ENCODE measurements around the gene ACSM4. TPM values are rescaled to one million over a fixed set of nuclear protein-coding genes. Genes with fewer than 3 reads are reported as not detected.

ACSM4 gene
- not detected in 2 replicates for total RNA-seq

GRCh38 chr12:7303772-7304171 lies at the start of gene ACSM4:
ACSM4 (plus strand) TSS chr12:7304072; CDS start chr12:7304332, 260 bp downstream.

Other genes starting within 250 kb of the ACSM4 start
- 0.16 and 0.82 TPM in 2 replicates for gene C1S, start 243.4 kb upstream of the ACSM4 start, total RNA-seq
- 1.0 and 4.0 TPM in 2 replicates for gene C1R, start 211.6 kb upstream of the ACSM4 start, total RNA-seq
- 12.1 and 23.2 TPM in 2 replicates for gene C1RL, start 194.9 kb upstream of the ACSM4 start, total RNA-seq
- gene RBP5, start 175.2 kb upstream of the ACSM4 start, total RNA-seq, result 0.32 and 0.38 TPM in 2 replicates
- 13.1 and 41.0 TPM in 2 replicates for gene CLSTN3, start 173.7 kb upstream of the ACSM4 start, total RNA-seq
- 22.2 and 23.6 TPM in 2 replicates for gene PEX5, start 114.4 kb upstream of the ACSM4 start, total RNA-seq
- 4.7 and 15.8 TPM in 2 replicates for gene CD163L1, start 140.1 kb downstream of the ACSM4 start, total RNA-seq
- not detected in 2 replicates for gene CD163, start 199.7 kb downstream of the ACSM4 start, total RNA-seq